ENCODE data around the gene INPP4B.

Gene INPP4B

DNA sequence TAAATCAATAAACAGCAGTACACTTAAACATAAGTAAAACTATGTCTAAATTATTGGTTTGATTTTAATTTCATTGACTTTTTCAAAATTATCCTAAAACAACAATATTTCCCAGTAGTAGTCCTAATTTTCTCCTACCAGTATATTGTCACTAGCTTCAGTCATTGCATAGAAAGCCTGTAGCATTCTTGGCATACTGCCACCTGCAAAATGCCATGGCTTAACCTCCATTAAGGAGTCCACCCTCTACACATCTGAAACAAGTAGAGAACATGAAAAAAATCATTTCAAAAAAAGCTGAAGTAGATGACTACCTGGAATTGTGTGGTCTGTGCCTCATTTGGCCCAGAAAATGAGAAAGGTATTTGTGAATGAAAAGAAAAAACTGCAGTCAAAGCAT is 348.5 kb downstream of the INPP4B start:
- H3K27ac ChIP-seq: no peak overlapping the region
- DNase-seq (ENCODE audit: low spot score): no peak
- H3K4me3 ChIP-seq: no peak overlapping the region
- TF ChIP-seq, protein P1, sequence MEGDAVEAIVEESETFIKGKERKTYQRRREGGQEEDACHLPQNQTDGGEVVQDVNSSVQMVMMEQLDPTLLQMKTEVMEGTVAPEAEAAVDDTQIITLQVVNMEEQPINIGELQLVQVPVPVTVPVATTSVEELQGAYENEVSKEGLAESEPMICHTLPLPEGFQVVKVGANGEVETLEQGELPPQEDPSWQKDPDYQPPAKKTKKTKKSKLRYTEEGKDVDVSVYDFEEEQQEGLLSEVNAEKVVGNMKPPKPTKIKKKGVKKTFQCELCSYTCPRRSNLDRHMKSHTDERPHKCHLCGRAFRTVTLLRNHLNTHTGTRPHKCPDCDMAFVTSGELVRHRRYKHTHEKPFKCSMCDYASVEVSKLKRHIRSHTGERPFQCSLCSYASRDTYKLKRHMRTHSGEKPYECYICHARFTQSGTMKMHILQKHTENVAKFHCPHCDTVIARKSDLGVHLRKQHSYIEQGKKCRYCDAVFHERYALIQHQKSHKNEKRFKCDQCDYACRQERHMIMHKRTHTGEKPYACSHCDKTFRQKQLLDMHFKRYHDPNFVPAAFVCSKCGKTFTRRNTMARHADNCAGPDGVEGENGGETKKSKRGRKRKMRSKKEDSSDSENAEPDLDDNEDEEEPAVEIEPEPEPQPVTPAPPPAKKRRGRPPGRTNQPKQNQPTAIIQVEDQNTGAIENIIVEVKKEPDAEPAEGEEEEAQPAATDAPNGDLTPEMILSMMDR (IDR thresholded peaks at IDR 0.05): no peak

DNA sequence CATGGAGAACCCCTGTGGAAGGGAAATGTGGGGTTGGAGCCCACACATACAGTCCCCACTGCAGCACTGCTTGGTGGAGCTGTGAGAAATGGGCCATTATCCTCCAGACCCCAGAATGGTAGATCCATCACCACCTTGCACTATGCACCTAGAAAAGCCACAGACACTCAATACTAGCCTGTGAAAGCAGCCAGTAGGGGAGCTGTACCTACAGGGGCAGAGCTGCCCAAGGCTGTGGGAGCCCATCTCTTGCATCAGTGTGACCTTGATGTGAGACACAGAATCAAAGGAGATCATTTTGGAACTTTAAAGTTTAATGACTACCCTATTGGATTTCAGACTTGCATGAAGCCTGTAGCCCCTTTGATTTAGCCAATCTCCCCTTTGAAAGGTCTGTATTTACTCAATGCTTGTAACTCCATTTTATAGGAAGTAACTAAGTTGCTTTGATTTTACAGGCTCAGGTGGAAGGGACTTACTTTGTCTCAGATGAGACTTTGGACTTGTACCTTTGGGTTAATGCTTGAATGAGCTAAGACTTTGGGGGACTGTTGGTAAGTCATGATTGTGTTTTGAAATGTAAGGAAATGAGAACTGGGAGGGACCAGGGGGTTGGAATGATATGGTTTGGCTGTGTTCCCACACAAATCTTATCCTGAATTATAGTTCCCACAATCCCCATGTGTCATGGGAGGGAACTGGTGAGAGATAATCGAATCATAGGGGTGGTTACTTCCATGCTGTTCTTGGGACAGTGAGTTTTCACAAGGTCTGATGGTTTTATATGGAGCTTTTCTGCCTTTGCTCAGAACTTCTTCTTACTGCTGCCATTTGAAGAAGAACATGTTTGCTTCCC is 352.6 kb downstream of the INPP4B start:
- H3K4me3 ChIP-seq: no peak overlapping the region
- TF ChIP-seq, protein P1 (IDR thresholded peaks at IDR 0.05): no peak
- no peak for DNase-seq (ENCODE audit: low spot score)
- no peak overlapping the region for H3K27ac ChIP-seq

DNA sequence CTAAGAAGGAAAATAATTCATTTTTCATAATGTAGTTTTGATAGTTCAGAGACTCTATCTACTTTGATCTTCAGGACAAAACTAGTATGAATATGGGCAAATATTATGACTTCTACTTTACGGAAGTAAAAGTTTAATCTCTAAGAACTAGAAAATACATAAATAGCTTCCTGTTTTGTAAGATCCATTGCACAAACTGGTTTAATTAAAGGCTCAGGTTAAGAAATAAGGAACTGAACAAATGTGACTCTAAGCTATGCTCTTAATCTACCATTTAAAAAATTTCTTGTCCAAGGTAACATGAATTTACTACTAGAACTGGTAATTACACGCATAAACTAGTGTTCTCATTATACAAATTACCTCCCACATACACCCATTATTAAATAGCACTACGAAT is 360.6 kb downstream of the INPP4B start:
- H3K27ac ChIP-seq: no peak overlapping the region
- H3K4me3 ChIP-seq: no peak overlapping the region
- TF ChIP-seq, protein P1 (IDR thresholded peaks at IDR 0.05): no peak
- DNase-seq (ENCODE audit: low spot score): no peak

DNA sequence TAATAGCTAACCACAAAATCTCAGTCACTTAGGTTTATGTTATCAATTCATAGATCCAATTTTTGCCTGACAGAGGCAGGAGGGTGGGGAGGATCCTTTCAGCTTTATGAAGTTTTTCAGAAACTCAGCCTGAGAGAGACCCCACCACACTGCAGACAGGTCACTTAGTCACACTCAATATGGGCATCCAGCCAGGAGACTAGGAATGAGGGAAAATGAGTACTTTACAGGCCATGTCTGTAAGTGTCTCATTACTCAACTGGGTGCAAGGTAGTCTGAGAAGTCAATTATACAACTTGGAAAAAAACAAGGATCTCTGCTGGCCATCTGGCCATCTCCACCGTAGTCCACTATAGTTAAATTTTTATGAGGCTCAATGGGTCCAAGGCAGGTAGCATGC is 365.9 kb downstream of the INPP4B start:
- Histone ChIP-seq H3K4me3 (no peak overlapping the region), H3K27ac (no peak overlapping the region)
- DNase-seq (ENCODE audit: low spot score): no peak
- TF ChIP-seq, protein P1 (IDR thresholded peaks at IDR 0.05): no peak

DNA sequence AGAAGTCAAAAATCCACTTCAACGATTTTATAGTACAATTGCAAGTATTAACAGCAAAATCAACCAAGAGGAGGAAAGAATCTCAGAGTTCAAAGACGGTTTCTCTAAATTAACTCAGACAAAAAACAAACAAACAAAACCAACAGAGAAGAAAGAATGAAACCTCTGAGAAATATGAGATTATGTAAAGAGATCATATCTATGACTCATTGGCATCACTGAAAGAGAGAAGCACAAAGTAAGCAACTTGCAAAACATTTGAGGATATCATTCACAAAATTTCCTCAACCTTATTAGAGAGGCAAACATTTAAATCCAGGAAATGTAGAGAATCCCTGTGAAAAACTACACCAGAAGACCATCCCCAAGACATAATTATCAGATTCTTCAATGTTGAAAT is 370.4 kb downstream of the INPP4B start:
- DNase-seq (ENCODE audit: low spot score): no peak
- Histone ChIP-seq H3K4me3 (no peak overlapping the region), H3K27ac (no peak overlapping the region)
- TF ChIP-seq, protein P1 (IDR thresholded peaks at IDR 0.05): no peak

DNA sequence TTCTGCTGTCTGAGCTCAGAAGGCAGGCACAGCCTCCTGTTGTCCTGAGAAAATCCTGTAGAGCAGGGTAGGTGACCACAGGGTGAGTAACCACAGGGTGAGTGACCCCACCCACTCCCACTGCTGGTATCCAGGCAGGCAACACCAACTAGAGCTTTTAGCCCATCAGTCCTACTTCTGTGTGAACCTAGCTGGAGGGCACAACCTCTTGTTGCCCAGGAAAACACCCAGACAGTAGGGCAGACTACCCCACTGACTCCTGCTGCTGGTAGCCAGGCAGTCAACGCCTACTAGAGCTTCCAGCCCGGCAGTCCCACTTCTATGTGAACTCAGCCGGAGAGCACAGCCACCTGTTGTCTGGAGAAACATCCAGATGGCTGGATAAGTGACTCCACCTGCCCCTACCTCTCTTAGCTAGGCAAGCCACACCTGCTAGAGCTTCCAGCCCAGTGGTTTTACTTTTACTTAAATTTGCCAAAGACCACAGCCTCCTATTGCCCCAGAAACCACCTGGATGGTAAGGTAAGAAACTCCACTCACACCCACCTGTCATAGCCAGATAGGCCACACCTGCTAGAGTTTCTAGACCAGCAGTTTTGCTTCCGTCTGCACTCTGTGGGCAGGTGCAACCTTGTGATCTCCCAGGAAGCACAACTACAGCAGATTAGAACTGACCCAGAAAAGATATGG is 371.6 kb downstream of the INPP4B start:
- no peak overlapping the region for H3K27ac ChIP-seq
- TF ChIP-seq, protein P1 (IDR thresholded peaks at IDR 0.05): no peak
- H3K4me3 ChIP-seq: no peak overlapping the region
- DNase-seq (ENCODE audit: low spot score): no peak

DNA sequence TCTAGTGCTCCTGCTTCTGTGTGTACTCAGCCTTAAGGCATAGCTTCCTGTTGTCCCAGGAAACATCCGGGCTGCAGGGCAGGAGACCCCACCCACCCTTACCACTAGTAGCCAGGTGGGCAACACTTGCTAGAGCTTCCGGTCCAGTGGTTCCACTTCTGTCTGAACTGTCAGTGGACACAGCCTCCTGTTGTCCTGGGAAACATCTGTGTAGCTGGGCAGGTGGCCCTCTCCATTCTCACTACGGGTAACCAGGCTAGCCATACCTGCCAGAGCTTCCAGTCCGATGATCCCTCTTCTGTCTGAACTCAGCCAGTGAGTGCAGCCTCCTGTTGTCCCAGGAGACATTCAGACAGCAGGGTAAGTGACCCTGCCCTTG is 372.2 kb downstream of the INPP4B start:
- TF ChIP-seq, protein P1 (IDR thresholded peaks at IDR 0.05): no peak
- Histone ChIP-seq H3K27ac (no peak overlapping the region), H3K4me3 (no peak overlapping the region)
- no peak for DNase-seq (ENCODE audit: low spot score)

All from coronary artery (tissue), 2 donors.